Ishikawa (cell line): ENCODE measurements around the gene TTC29.

ENCODE experiments used
- CEBPB ChIP-seq: IDR thresholded peaks from 2 replicates; pipeline ENCODE4 v1.6.1; 2012
- EP300 ChIP-seq: IDR thresholded peaks from 2 replicates; pipeline ENCODE4 v1.6.1; 2012; ENCODE audit warnings: borderline replicate concordance
- FOXM1 ChIP-seq: IDR thresholded peaks from 2 replicates; pipeline ENCODE4 v1.6.1; 2012; ENCODE audit warnings: low read depth, borderline replicate concordance
- MAX ChIP-seq: IDR thresholded peaks from 2 replicates; pipeline ENCODE4 v1.6.1; 2012
- RAD21 ChIP-seq: IDR thresholded peaks from 2 replicates; pipeline ENCODE4 v1.6.1; 2012; ENCODE audit warnings: low read depth
- REST ChIP-seq: IDR thresholded peaks from 2 replicates; pipeline ENCODE4 v1.6.1; 2012; ENCODE audit warnings: low read depth, mild to moderate bottlenecking
- TAF1 ChIP-seq: IDR thresholded peaks from 2 replicates; pipeline ENCODE4 v1.6.1; 2012; ENCODE audit warnings: low read depth, mild to moderate bottlenecking
- TCF12 ChIP-seq: IDR thresholded peaks from 2 replicates; pipeline ENCODE4 v1.6.1; 2012; ENCODE audit warnings: low read depth
- TEAD4 ChIP-seq: IDR thresholded peaks from 2 replicates; pipeline ENCODE4 v1.6.1; 2012
- USF1 ChIP-seq: IDR thresholded peaks from 2 replicates; pipeline ENCODE4 v1.6.1; 2012

- no peak for TF ChIP-seq RAD21
- TF ChIP-seq EP300, result no peak
- TF ChIP-seq CEBPB, result no peak
- no peak for TF ChIP-seq TAF1
- no peak for TF ChIP-seq REST
- TF ChIP-seq MAX, result no peak
- no peak for TF ChIP-seq TCF12
- TF ChIP-seq FOXM1, result no peak
- no peak for TF ChIP-seq USF1
- TF ChIP-seq TEAD4, result no peak
These were observed 206.5 kb downstream of the TTC29 start for GRCh38 chr4:146739182-146739581.
